A549 (cell line): ENCODE results near the gene FAM107B.

Source experiments
- BHLHE40 ChIP-seq: IDR thresholded peaks from 2 replicates; pipeline ENCODE4 v1.6.1; 2012; ENCODE audit warnings: low read depth, low read length, inconsistent platforms
- CEBPB ChIP-seq, 2 experiments: fragments of >200 bp in 1 of 2; sonication (Bioruptor Twin) in 1 of 2; formaldehyde crosslinking in 1 of 2; IDR thresholded peaks; 2 replicates each; pipeline ENCODE4 v1.6.1; 2012 to 2016
- ESRRA ChIP-seq: fragments of 150-350 bp; IDR thresholded peaks from 2 replicates; pipeline ENCODE4 v1.6.1; 2014; ENCODE audit warnings: mild to moderate bottlenecking, low read length, borderline replicate concordance
- JUN ChIP-seq, 2 experiments: fragments of >200 bp; sonication (Bioruptor Twin); formaldehyde crosslinking; IDR thresholded peaks; 2 replicates in 1 of 2; 3 replicates in 1 of 2; pipeline ENCODE4 v1.6.1; 2016 to 2017
- NPAS2 ChIP-seq: fragments of 250-450 bp; sonication (Bioruptor Pico); IDR thresholded peaks from 2 replicates; pipeline ENCODE4 v1.8.0; 2022; ENCODE audit warnings: mild to moderate bottlenecking, moderate library complexity, borderline replicate concordance
- PHF8 ChIP-seq: fragments of 200-600 bp; sonication (generic); IDR thresholded peaks from 2 replicates; pipeline ENCODE4 v1.6.1; 2016; ENCODE audit warnings: low read depth, mild to moderate bottlenecking, antibody characterized with exemption, moderate library complexity, borderline replicate concordance
- POLR2A ChIP-seq: IDR thresholded peaks from 2 replicates; pipeline ENCODE4 v1.6.1; 2012; ENCODE audit warnings: mild to moderate bottlenecking, low read length
- POLR2AphosphoS2 ChIP-seq: conservative IDR thresholded peaks from 2 replicates; pipeline ENCODE4 v1.6.1; 2012; ENCODE audit warnings: low read length, improper control_type of control experiment, inconsistent platforms
- RAD21 ChIP-seq, 2 experiments: fragments of >200 bp in 1 of 2; sonication (Bioruptor Twin) in 1 of 2; formaldehyde crosslinking in 1 of 2; IDR thresholded peaks in 1 of 2; conservative IDR thresholded peaks in 1 of 2; 2 replicates in 1 of 2; 3 replicates in 1 of 2; pipeline ENCODE4 v1.6.1; 2012 to 2018; ENCODE audit warnings: inconsistent platforms in 1 of 2
- RNF2 ChIP-seq: fragments of 200-600 bp; sonication (generic); IDR thresholded peaks from 2 replicates; pipeline ENCODE4 v1.6.1; 2016; ENCODE audit warnings: low read depth, mild to moderate bottlenecking, antibody characterized with exemption, moderate library complexity, borderline replicate concordance
- ZNF302 ChIP-seq: fragments of 250-450 bp; sonication (Bioruptor Pico); IDR thresholded peaks from 2 replicates; pipeline ENCODE4 v1.9.0; 2021; ENCODE audit warnings: inconsistent platforms, mild to moderate bottlenecking, moderate library complexity
- TF ChIP-seq, protein P1 (sequence below): fragments of >200 bp; sonication (Bioruptor Twin); formaldehyde crosslinking; IDR thresholded peaks from 3 replicates; pipeline ENCODE4 v1.5.1; 2016
- TF ChIP-seq, protein P2 (sequence below): IDR thresholded peaks from 2 replicates; pipeline ENCODE4 v1.6.1; 2012

DNA sequence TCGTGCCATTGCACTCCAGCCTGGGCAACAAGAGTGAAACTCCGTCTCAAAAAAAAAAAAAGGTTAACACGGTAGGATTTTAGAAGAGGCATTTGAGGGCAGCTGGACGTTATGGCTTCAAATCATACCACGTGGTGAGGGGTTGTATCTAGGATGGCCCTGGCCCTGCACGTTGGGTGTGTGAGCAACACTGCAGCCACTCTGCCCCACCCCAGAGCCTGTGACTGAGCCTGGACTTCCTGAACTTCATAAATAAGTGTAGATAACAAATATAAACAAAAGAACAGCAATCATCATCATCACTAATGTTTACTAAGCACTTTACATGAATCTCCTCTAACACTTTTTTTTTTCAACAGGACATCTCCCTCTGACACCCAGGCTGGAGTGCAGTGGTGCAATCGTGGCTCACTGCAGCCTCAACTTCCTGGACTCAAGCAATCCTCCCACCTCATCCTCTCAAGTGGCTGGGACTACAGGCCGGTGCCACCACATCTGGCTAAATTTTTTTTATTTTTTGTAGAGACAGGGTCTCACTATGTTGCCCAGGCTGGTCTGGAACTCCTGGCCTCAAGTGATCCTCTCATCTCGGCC is 274.4 kb downstream of the FAM107B start:
- no peak for TF ChIP-seq BHLHE40
- TF ChIP-seq, protein P1, sequence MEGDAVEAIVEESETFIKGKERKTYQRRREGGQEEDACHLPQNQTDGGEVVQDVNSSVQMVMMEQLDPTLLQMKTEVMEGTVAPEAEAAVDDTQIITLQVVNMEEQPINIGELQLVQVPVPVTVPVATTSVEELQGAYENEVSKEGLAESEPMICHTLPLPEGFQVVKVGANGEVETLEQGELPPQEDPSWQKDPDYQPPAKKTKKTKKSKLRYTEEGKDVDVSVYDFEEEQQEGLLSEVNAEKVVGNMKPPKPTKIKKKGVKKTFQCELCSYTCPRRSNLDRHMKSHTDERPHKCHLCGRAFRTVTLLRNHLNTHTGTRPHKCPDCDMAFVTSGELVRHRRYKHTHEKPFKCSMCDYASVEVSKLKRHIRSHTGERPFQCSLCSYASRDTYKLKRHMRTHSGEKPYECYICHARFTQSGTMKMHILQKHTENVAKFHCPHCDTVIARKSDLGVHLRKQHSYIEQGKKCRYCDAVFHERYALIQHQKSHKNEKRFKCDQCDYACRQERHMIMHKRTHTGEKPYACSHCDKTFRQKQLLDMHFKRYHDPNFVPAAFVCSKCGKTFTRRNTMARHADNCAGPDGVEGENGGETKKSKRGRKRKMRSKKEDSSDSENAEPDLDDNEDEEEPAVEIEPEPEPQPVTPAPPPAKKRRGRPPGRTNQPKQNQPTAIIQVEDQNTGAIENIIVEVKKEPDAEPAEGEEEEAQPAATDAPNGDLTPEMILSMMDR, result no peak
- no peak for TF ChIP-seq CEBPB (IDR thresholded peaks at IDR 0.05)
- no peak for TF ChIP-seq ZNF302 (CRISPR knock-in tag)
- no peak for TF ChIP-seq PHF8
- no peak for TF ChIP-seq NPAS2 (CRISPR knock-in tag)
- no peak for TF ChIP-seq POLR2A
- TF ChIP-seq JUN (IDR thresholded peaks at IDR 0.05), result no peak
- no peak for TF ChIP-seq RNF2
- no peak for TF ChIP-seq POLR2AphosphoS2
- no peak for TF ChIP-seq RAD21 (conservative IDR thresholded peaks at IDR 0.05 in 1 of 2, IDR thresholded peaks at IDR 0.05 in 1 of 2)
- TF ChIP-seq, protein P2, sequence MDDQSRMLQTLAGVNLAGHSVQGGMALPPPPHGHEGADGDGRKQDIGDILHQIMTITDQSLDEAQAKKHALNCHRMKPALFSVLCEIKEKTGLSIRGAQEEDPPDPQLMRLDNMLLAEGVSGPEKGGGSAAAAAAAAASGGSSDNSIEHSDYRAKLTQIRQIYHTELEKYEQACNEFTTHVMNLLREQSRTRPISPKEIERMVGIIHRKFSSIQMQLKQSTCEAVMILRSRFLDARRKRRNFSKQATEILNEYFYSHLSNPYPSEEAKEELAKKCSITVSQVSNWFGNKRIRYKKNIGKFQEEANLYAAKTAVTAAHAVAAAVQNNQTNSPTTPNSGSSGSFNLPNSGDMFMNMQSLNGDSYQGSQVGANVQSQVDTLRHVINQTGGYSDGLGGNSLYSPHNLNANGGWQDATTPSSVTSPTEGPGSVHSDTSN, result no peak
- TF ChIP-seq ESRRA, result no peak
